HG03159 (cell line): ENCODE measurements around the gene MTTP.

Experiments used
- ATAC-seq: cut with Tn5 transposase; IDR thresholded peaks from one replicate; pipeline ENCODE4 v1.9.1; 2021; ENCODE audit warnings: mild to moderate bottlenecking, moderate library complexity; ENCODE audit not compliant: unreplicated experiment

The MTTP gene

DNA sequence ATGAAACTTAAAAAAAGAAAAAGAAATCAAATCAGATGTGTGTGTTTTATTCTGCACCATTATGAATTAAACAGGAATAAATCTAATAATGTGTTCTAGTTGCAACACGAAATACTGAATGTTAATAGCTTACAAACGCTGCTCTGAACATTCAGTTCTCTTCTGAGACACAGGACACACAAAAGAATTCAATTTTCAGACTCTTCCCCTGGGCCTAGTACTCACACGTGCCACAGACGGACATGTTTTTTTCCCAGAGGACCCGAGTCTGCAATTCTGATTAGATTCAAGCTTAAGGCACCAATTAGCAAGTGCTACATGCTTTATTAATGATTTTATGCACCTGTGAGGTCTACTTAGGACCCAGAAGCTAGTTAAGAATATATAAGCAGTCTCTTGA, 62.5 kb downstream of the MTTP start:
- no peak for ATAC-seq

GRCh38 chr4:99640676-99641075, 66.1 kb downstream of the MTTP start:
- ATAC-seq = no peak

DNA sequence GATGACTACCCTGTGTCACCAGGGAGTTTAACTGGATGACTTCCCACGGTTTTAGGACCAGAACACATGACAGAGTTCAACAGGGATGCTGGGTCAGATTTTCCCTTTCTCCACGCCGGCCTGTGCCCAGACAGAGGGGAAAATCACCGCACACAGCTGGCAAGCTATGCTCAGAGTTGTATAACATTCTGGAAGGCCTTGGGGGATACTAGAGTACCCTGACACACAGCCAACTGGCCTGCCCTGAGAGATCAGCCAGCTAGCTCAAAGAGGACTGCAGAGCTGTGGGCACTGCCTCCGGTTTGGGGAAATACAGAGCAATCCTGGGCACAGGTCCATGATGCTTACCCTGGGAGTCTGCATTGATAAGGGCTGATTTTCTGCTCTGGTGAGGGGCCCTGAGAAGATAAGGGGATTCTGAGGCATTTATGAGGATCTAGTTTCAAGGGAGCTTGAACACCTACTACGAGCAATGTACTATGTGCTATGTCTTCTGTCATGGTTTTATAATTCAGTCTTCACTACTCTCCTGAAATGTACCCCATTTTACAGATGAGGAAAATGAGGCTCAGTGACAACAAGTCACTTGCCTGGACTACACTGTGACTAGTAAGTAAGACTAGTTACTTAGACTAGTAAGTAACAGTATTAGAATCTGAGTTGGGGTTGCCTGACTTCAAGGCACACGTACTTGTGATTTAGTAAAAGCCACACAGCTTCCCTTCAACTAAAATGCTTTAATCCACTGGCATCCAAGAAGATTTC, 68.3 kb downstream of the MTTP start:
- ATAC-seq = no peak

GRCh38 chr4:99644453-99644852, 69.8 kb downstream of the MTTP start:
- ATAC-seq = no peak

- ATAC-seq = no peak
These were observed 70.4 kb downstream of the MTTP start for GRCh38 chr4:99645036-99645435.

DNA sequence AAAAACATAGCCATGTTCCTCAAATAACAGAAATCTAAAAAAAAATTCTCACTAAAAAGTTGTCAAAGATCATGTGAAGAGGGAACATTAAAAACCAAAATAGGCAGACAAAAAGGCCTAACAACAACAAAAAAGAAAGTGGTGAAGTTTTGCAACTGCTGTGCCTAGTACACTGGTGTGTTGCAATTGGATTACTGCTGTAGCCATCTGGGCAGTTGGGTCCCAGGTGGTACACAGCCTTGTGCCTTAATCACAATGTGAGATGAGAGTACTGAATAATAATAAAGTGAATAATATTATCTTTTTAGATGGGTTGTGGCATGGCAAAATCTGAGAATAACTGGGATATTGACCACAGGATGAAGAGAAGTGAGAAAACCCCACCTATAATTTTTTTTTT, 71.0 kb downstream of the MTTP start:
- no peak for ATAC-seq

DNA sequence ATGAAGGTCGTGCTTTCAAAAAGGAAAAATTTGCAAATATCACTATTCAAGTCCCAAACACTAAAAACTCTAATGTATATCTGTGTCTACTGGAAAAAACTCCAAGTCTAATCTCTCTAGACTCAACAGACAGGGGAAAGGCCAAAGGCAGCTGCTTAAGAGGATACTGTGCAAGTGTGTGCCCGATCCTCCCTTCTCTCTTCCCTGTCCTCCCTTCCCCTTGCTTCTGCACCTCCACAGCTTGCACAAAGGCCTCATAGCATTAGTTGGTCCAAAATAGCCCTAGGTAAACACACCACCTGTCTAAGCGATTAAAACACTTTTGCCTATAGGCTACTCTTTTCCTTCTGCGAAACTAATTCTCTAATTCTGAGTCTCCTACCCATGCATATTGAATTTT, 72.4 kb downstream of the MTTP start:
- ATAC-seq = no peak

DNA sequence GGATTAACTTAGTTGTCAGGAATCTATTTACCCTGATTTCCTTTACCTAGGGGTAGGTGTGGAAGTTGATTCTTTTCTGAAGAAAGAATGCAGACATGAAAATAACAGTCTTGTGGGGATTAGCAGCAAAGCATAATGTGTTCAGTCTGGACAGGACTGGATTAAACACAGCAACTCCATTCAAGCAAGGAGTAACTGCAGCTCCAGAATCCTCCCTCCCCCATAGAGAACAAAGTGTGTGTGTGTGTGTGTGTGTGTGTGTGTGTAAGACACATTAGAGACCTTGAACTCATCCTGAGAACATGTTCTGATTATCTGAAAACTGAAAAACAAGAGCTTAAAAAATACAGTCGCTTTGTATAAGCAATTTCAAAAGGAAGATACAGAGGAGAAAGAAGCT, 73.7 kb downstream of the MTTP start:
- ATAC-seq = no peak

GRCh38 chr4:99649208-99649607, 74.6 kb downstream of the MTTP start:
- no peak for ATAC-seq

DNA sequence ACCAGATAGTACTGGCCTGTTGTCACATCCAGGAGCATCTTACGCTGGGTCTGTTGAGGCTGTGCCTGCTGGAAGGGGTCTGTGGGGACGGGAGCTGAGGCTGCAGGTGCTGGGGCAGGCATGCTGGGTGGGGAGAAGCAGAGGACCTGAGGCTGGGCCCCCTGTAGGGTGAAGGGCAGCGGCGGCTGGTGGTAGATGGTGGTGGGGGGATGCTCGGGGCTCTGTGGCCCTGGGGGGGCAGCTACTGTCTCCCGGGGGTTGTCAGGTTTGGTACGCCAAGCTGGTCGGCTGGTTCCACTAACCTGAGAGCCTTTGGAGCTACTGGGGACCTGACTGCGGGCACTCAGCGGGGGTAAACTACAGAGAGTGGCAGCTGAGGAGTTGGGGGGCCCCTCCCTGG, 75.2 kb downstream of the MTTP start:
- no peak for ATAC-seq

DNA sequence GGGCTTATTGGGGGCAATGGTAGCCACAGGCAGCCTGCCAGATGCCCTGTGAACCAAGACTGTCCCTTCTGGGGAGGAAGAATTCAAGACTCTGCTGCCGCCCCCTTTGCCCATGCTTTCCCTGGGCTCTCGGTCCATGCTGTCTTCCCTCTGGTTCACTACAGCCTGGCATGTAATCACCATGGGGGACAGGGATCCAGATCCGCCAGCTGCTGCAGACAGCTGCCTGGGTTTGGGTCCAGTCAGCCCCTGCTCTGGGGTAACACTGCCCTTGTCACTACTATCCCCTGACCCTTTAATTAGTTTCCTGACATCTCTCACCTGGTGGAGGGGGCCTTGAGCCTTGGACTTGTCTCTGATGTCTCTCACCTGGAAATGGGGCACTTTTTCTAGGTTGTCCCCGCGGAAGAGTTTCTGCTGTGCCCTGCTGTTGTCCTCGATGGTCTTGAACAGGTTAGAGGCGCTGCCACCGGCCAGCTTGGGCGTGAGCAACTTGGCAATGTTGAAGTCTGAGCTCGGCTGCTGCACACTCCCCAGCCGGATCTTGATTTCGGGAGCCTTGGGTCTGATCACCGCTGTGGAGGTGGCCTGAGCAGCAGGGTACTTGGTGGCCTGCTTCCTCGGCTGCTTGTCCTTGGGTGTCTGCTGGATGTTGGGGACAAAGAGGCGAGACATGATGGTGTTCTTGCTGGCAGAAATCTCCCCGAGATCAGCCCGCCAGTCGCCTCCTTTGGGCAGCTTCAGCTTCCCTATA, 76.6 kb downstream of the MTTP start:
- ATAC-seq = no peak

DNA sequence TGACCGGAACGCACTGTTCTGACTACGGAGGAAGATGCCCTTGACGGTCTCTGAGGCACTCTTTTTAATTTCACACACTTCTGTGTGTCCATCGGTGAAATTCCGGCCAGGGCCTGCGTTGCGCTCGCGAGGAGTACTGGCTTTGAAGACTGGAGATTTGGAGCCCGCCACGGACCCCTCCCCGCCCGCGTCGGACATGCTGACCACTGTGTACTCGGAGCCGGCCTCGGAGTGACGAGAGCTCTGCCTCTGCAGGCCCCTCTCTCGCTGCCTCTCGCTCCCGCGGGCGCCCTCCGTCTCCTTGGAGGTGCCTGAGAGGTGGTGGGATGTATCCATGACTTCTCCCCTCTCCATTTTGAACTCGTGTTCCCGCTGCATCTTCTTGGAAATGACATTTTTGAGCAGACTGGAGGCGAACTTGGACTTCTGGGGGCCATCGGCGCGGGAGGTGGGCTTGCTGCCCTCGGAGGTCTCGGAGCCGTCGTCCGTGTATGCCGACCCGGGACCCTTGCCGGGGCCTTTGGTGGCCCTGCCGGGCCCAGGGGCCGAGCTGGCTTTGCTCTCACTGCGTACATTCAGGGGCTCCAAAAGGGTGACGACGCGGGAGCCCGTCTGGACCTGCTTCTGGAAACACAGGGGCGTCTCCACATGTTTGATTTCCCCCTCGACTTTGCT, 77.3 kb downstream of the MTTP start:
- ATAC-seq = no peak

- no peak for ATAC-seq
These were observed 78.2 kb downstream of the MTTP start for GRCh38 chr4:99652596-99653436.

GRCh38 chr4:99653916-99654315, 79.3 kb downstream of the MTTP start:
- no peak for ATAC-seq

- ATAC-seq = no peak
These were observed 79.7 kb downstream of the MTTP start for GRCh38 chr4:99654361-99654761.

GRCh38 chr4:99655308-99656081, 80.9 kb downstream of the MTTP start:
- ATAC-seq = no peak

DNA sequence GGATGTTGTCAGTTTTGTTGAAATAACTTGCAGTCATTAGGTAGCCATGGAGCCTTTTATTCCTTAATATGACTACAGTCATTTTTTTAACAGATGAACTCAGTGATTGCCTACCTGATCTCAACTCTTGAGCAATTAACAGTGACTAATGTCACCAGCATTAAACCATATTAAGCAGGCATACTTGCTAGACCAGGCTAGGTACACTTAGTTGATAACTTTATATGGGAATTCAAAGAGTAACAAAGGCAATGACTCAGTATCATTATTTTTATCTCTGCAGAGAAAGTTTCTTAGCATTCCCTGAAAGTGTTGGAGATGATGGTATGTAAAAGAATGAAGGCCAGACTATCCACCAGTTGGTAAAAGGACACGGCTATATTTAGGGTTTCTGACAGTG, 83.2 kb downstream of the MTTP start, which contains the start of gene C4orf54:
Gene C4orf54, minus strand, starts transcription at position 31 of the 400 bp plus-strand sequence. CDS start 3,180 bp downstream, outside the sequence.
- no peak for ATAC-seq

DNA sequence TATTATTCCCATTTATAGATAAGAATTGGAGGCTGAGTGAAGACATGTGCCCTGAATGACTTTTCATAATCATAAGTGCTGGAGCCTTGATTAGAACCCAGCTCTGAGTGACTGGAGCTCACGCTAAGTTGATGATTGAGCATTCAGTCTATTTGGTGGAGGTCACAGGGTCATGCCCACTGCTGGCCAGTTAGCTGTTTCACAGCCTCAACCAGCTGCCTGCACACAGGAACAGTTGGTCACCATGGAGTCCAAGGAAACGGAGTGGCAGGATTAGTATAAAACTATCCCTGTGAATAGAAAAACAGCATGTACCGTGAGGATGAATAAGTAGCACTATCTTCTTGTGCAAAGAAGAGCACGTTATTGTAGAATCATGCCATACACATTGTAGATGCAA, 84.0 kb downstream of the MTTP start:
- no peak for ATAC-seq

DNA sequence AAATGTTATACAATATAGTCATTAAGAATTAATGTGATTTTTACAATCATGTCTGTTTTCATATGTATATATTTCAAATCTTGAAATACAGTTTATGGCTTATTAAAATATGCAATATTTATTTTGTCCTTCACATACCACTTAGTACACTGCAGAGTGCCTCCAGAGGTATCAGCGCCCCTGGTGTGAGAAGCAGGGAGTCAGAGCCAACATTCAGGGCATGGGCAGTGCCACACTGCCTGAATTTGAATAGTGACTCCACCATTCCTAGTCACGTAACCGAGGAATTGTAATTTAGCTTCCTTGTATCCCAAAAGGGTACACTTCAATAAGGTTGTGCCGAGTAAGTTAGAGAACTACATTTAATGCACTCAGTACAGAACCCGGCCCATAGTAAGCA, 87.3 kb downstream of the MTTP start:
- no peak for ATAC-seq

- no peak for ATAC-seq
These were observed 90.1 kb downstream of the MTTP start for GRCh38 chr4:99664716-99665115.
